Astrocyte (in vitro differentiated cells and primary cell): ENCODE measurements around the gene FOLR1.

Source experiments
- EZH2 ChIP-seq: IDR thresholded peaks from 2 replicates; pipeline ENCODE4 v1.6.1; 2012; ENCODE audit warnings: mild to moderate bottlenecking, low read length, inconsistent platforms; ENCODE audit not compliant: insufficient read depth
- TF ChIP-seq, protein P1 (sequence below): IDR thresholded peaks from 2 replicates; pipeline ENCODE4 v1.5.1; 2011; ENCODE audit warnings: low read depth, mild to moderate bottlenecking, inconsistent platforms, low read length, moderate library complexity; ENCODE audit not compliant: insufficient read depth

DNA sequence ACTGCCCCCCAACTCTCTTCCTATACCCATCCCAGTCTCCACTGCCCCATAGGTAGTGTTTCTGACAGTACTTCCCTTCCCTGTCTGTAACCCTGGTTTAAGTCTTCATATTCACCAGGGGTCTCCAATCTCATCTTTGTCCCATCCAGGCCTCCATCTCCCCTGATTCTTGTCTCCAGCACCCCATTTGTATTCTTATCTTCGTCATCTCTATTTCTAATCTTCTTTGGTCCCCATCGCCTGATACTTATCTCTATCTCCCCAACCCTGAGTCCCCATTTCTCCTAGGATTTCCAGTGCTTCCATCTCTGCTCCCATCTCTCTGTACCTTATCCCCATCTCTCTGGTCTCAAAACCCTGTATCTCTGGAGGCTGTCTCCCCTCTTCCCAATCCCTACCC lies 50.2 kb downstream of the FOLR1 start:
- TF ChIP-seq, protein P1, sequence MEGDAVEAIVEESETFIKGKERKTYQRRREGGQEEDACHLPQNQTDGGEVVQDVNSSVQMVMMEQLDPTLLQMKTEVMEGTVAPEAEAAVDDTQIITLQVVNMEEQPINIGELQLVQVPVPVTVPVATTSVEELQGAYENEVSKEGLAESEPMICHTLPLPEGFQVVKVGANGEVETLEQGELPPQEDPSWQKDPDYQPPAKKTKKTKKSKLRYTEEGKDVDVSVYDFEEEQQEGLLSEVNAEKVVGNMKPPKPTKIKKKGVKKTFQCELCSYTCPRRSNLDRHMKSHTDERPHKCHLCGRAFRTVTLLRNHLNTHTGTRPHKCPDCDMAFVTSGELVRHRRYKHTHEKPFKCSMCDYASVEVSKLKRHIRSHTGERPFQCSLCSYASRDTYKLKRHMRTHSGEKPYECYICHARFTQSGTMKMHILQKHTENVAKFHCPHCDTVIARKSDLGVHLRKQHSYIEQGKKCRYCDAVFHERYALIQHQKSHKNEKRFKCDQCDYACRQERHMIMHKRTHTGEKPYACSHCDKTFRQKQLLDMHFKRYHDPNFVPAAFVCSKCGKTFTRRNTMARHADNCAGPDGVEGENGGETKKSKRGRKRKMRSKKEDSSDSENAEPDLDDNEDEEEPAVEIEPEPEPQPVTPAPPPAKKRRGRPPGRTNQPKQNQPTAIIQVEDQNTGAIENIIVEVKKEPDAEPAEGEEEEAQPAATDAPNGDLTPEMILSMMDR = no peak
- TF ChIP-seq EZH2 = no peak
